NCI-H524 treated with DMSO at 0.1 percent for 48 hours (cell line): Measurements from ENCODE around the gene KLHL14.
"Not testable (repeated sequence)": the region's sequence is repeated elsewhere in the genome, so short reads cannot be mapped to it uniquely, and the experiment has no call there.

ENCODE experiments used
- DNase-seq: peaks from one replicate; lab custom pipeline; 2025; lab: John Stamatoyannopoulos, UW

The KLHL14 gene, protein sequence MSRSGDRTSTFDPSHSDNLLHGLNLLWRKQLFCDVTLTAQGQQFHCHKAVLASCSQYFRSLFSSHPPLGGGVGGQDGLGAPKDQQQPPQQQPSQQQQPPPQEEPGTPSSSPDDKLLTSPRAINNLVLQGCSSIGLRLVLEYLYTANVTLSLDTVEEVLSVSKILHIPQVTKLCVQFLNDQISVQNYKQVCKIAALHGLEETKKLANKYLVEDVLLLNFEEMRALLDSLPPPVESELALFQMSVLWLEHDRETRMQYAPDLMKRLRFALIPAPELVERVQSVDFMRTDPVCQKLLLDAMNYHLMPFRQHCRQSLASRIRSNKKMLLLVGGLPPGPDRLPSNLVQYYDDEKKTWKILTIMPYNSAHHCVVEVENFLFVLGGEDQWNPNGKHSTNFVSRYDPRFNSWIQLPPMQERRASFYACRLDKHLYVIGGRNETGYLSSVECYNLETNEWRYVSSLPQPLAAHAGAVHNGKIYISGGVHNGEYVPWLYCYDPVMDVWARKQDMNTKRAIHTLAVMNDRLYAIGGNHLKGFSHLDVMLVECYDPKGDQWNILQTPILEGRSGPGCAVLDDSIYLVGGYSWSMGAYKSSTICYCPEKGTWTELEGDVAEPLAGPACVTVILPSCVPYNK

DNA sequence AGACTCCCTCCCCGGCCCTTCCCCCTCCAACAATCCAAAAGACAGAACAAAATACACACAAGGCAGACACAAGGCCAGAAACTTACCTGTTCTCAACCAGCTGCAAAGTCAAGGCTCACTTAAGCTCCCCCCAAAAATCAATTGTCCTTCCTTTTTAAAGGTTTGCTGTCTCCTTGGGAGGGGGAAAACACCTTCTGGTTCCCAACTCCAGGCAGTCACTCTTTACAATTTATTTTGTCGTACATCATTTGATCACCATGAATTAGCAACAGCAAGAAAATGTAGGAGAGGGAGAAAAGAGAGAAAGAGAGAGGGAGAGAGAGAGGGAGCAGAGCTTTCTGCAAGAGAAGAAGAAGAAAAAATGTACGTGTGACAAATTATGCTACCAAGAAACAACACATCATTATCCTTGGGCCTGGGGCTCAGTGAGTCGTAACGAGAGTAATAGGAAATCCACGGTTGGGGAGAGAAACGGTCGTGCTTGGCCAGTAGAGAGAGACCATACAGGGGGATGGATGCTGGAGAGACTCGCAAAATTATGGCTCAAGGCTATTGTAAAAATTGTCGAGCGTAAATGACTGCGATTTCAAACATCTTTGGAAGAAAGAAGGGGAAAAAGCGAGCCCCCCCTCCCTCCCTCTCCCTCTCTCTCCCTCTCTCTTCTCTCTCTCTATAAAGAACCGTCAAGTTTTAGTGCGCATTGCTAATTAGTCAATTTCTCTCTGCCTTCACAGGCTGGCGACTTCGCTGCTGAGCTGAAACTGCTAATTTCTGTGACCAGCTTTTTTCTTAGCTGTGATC, at the start of gene KLHL14:
TSS of gene KLHL14 (minus strand) at position 443 of the 801 bp plus-strand sequence. CDS start 2,432 bp downstream, outside the sequence.
- no peak for DNase-seq

DNA sequence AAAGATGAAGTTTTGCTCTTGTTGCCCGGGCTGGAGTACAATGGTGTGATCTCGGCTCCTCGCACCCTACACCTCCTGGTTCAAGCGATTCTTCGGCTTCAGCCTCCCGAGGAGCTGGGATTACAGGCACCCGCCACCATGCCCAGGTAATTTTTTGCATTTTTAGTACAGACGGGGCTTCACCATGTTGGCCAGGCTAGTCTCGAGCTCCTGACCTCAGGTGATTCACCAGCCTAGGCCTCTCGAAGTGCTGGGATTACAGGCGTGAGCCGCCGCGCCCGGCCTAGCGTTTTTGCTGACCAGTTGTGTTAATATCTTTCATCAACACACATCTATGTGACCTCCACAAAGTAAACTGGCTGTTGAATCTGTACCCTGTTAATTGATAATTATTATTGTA, 49.4 kb upstream of the KLHL14 start:
- DNase-seq = no peak

DNA sequence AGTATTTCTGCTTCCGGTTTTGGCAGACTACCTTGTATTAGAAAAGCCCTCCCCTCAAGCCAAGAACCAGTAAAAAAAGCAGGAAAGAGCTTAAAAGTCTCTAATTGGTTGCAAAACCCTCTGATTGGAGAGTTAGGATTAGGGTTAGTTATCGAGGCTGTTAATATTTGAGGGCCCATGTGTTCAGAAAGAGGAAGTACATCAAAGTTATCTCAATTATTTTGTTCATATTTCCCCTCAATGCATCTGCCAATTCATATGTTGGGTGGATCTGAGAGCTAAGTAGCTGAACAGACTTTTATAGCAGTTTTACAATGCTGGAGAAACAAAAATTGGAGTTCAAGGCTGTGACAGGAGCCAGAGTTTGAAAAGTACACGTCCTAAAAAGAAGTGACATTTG, 43.1 kb upstream of the KLHL14 start:
- DNase-seq = no peak

GRCh38 chr18:32812342-32812741, 39.5 kb upstream of the KLHL14 start:
- no peak for DNase-seq

DNA sequence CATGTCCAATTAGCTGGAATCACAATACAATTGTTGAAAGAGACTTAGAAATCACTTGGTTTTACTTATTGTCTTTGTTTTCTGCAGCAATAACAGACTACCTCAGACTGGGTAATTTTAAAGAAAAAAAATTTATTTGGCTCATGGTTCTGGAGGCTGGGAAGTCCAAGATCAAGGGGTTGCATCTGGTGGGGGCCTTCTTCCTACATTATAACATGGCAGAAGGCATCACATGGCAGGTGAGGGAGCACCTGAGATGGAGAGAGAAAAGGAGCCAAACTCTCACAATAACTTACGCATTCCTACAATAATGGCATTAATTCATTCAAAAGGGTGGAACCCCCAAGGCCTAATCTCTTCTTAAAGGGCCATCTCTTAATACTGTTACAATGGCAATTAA, 37.5 kb upstream of the KLHL14 start:
- no peak for DNase-seq

- DNase-seq = no peak
Observed at GRCh38 chr18:32805354-32805753, 32.5 kb upstream of the KLHL14 start.

- no peak for DNase-seq
Observed at GRCh38 chr18:32804134-32804888, 31.5 kb upstream of the KLHL14 start.

GRCh38 chr18:32803568-32803967, 30.7 kb upstream of the KLHL14 start:
- no peak for DNase-seq

DNA sequence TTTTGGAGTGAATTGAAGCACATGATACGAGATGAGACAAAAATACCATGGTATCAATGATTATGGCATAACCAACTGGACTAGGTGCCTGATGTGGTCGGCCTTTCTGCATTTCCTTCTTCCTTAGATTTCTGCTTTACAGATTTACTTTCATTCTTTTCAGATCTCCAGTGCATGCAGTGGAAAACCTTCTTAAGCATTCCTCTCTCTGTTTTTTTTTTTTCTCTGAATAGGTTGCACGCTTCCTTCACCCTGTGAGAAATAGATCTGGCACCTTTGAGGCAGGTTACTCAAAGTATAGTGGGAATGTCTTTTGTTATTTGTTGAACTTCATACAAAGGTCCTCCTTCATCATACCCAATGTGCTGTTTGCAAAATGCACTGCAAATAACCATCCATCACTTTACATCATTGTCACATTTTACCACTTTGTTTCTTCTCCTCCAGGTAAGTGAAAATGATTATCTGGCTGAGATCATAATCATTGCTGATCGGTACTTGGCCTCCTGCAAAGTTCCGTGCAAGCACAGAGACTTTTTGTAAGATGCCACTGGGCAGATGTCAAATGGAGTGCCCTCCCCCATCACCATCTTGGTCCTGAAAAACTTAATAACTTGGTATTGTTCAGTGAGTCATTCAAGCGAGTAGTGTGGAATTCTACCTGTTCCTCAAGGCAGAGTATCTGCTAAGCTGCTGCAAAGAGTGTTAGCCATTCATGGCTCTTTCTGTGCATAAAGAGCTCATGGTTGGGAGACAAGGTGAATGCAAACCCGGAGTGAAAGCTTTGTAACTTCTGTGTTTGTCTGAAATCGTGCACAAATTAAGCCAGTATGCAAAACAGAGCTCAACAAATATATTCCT, 30.0 kb upstream of the KLHL14 start:
- no peak for DNase-seq

- DNase-seq = no peak
Observed at GRCh38 chr18:32801228-32801627, 28.4 kb upstream of the KLHL14 start.

- DNase-seq = no peak
Observed at GRCh38 chr18:32798209-32798960, 25.6 kb upstream of the KLHL14 start.

GRCh38 chr18:32794667-32795066, 21.8 kb upstream of the KLHL14 start:
- not testable (repeated sequence) for DNase-seq

DNA sequence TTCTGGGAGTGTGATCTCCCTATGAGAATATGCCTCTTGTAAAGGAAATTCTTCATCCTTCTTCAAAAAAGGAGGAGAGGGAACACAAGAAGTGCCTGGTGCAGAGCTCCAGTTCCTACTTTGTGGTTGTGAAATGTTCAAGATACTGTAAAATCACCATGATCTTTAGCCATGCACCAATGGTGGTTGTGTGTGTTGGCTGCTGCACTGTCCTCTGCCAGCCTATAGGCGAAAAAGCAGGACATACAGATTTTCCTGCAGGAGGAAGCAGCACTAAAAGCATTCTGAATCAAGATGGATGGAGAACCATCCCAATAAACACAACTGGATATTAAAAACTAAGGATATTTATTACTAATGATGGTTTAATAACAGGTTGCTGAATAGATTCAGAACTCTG, 6.2 kb upstream of the KLHL14 start:
- DNase-seq = no peak

GRCh38 chr18:32777049-32777448, 4.2 kb upstream of the KLHL14 start:
- no peak for DNase-seq

- no peak for DNase-seq
Observed at GRCh38 chr18:32776561-32776960, 3.7 kb upstream of the KLHL14 start.

DNA sequence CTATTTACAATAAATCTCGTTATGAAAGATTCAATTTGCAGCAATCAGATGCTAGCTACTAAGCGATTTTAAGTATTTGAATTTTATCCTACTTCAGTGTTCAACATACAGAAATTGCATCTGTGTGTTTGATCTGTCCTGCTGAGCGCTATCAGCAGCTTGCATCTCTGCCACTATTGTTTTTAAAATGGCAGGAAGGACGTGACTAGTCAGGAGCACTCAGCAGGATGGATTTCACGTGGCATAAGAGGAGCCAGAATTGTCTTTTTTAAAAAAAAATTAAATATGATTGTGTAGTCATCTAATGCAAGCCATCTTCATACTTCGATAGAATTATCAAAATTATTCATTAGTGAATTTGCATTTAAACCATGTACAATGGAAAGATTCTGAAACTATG, 2.8 kb upstream of the KLHL14 start:
- DNase-seq = no peak

DNA sequence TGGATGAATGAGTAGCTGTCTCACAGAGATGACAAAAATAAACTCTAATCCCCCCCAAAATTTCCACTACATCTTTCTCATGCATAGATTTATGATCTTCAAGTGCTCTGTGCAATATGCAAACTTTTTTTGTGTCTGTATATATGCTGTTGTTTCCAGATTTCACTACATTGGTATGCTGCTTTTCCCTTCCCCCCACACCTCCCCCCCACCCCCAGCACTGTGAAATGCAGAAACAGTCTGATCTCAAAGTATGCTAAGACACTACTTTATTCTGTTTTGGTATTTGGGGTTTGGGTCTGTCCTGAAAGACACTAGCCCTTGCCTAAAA, 524 bp upstream of the KLHL14 start:
- no peak for DNase-seq

DNA sequence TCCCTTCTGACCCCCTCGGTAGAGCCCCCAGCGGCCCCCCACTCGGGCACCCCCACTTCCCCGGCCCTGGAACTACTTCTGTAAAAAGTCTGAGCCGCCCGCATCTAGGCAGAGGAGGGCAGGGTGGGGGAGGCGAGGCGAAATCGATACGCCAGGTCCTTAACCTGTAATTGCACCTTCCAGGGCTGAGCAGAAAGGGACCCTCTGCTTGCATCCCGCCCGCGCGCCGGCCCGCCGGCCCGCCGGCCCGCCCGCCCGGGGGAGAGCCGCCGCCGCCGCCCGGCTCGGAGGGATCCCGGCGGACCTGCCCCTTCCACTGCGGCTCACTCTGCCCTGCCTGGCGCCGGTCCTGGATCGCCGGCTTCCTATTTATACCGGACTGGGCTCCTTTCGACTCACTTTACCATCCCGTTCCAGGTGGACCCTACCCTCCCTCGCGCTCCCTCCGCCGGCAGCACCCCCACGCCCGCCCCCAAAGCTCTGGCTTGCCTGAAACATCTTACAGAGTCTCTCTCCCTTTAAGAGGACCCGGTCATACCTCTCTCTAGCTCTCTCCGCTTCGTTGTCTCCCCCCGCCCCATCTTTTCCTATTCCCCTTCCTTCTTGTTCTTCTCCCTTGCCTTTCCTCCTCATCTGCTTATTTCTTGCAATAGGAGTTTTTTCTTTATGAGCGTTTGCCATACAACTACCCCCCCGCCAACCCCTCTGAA, 797 bp downstream of the KLHL14 start:
- no peak for DNase-seq

GRCh38 chr18:32771169-32771751, 1.6 kb downstream of the KLHL14 start:
- DNase-seq = no peak
